ENCODE data around the gene TSPAN11. TPM values are rescaled to one million over a fixed set of nuclear protein-coding genes. Genes with fewer than 3 reads are reported as not detected.

TSPAN11 gene
- total and polyA plus RNA-seq, 2 experiments from 2014 or later = 5.2 to 9.6 TPM

- no peak overlapping the region for H3K4me2 ChIP-seq
- H4K20me1 ChIP-seq (ENCODE audit: insufficient read depth, poor library complexity, severe bottlenecking) = no peaks in the 10 kb centered on the region
- no peaks in the 10 kb centered on the region for H3K9me3 ChIP-seq (ENCODE audit: low read depth)
- peaks cover 6% of the 10 kb centered on the region for H3K4me1 ChIP-seq (ENCODE audit: insufficient read depth)
- H3K36me3 ChIP-seq (replicated peaks; ENCODE audit: insufficient read depth, low read depth) = no peaks in the 10 kb centered on the region
- H3K27me3 ChIP-seq = peaks cover 5% of the 10 kb centered on the region
- DNase-seq (ENCODE audit: low spot score) = no peak
- H3K9me2 ChIP-seq (replicated peaks; ENCODE audit: insufficient read depth) = no peaks in the 10 kb centered on the region
- no peak overlapping the region for H3K27ac ChIP-seq
- 71% methylated on average over 7 of the region's 7 CpGs for WGBS (ENCODE audit: low lambda C conversion rate, missing lambda C conversion rate)
- TF ChIP-seq EZH2phosphoT487 (IDR thresholded peaks at IDR 0.05; ENCODE audit: low read depth, severe bottlenecking, unreplicated experiment) (no peak), CTCF (IDR thresholded peaks at IDR 0.05; ENCODE audit: poor library complexity) (no peak), EZH2 (IDR thresholded peaks at IDR 0.05; ENCODE audit: borderline replicate concordance) (no peak)
- no peaks in the 10 kb centered on the region for H3K79me2 ChIP-seq
- no peak overlapping the region for H2AFZ ChIP-seq
- H3K4me3 ChIP-seq = no peak overlapping the region
Measured at GRCh38 chr12:30978639-30979038, 52.1 kb downstream of the TSPAN11 start.

DNA sequence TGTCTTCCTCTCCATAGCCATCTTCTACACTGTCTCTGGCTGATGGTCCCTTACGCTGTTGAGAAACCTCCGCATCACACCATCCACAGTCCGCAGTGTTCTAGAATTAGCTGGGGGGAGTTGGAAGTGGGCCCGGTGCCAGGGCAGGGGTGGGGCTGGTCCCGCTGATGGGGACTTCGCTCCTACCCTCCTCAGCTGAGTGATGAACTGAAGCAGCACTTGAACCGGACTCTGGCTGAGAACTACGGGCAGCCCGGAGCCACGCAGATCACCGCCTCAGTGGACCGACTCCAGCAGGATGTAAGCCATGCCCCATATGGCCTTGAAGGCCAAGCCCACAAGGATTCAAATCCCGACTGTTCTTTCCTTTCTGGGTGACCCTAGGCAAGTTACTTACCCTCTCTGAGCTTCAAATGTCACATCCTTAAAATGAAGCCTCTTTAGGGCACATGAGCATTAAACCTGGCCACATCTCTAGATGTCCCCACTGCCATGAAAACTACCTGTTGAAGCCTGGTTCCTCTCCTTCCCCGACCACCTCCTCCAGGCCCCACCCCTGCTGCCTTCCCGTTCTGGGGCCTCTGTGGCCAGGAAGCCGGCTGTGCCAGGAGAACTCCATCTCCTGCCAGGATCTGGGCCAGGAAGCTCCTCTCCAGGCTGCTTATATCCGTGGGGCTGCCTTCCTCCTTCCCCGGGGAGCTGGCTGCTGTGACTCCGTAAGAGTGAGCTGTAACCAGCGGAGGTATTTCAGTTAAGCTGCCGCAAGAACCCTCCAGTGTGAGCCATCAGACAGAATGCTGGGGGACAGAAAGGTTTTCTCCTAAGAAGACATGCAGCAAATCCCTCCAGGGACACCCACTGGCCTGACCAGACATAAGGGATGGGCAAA, 53.1 kb downstream of the TSPAN11 start:
- Histone ChIP-seq H3K9me3 (ENCODE audit: low read depth) (no peaks in the 10 kb centered on the region), H3K4me3 (no peak overlapping the region), H3K4me2 (no peak overlapping the region), H3K9me2 (replicated peaks; ENCODE audit: insufficient read depth) (no peaks in the 10 kb centered on the region), H3K79me2 (no peaks in the 10 kb centered on the region), H3K27me3 (no peaks in the 10 kb centered on the region), H3K36me3 (replicated peaks; ENCODE audit: insufficient read depth, low read depth) (no peaks in the 10 kb centered on the region), H3K27ac (no peak overlapping the region), H4K20me1 (ENCODE audit: insufficient read depth, poor library complexity, severe bottlenecking) (no peaks in the 10 kb centered on the region), H2AFZ (no peak overlapping the region), H3K4me1 (ENCODE audit: insufficient read depth) (peaks cover 6% of the 10 kb centered on the region)
- WGBS (ENCODE audit: low lambda C conversion rate, missing lambda C conversion rate) = 80% methylated on average over 21 of the region's 21 CpGs
- no peak for TF ChIP-seq CTCF (IDR thresholded peaks at IDR 0.05; ENCODE audit: poor library complexity)
- no peak for TF ChIP-seq EZH2phosphoT487 (IDR thresholded peaks at IDR 0.05; ENCODE audit: low read depth, severe bottlenecking, unreplicated experiment)
- no peak for TF ChIP-seq EZH2 (IDR thresholded peaks at IDR 0.05; ENCODE audit: borderline replicate concordance)
- no peak for DNase-seq (ENCODE audit: low spot score)

DNA sequence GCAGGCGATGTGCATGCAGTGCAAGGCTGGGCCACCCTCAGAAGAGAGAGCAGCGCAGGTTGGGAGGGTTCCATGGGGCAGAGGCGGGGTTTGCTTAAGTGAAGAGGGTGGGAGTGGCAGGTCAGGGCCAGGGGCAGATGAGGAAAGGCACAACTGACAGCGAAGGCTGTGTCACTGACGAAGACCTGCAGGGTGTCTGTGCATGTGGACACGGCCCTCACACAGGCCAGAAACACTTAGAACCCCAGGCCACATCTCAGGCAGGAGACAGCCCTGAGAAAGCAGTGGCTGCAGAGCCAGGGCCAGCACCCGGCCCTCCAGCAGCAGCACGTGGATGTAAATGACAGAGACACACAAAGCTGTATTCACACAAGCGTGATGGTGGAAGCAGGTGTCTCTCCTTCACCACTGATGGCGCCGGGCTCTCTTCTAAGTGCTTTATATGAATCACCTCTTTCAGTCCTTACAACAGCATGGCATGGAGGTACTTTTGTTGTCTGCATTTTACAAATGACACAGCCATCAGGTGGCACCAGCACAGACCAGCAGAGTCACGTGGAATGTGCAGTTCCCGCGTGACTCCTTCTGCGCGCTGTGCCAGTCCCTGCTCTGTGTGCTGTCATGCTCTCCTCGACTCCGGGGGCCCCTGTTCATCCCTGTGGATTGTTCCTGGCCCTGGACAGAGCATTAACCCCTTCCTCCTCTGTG, 54.6 kb downstream of the TSPAN11 start:
- Histone ChIP-seq H3K9me2 (replicated peaks; ENCODE audit: insufficient read depth) (no peaks in the 10 kb centered on the region), H3K4me1 (ENCODE audit: insufficient read depth) (peaks cover 6% of the 10 kb centered on the region), H3K4me2 (no peak overlapping the region), H3K4me3 (no peak overlapping the region), H4K20me1 (ENCODE audit: insufficient read depth, poor library complexity, severe bottlenecking) (no peaks in the 10 kb centered on the region), H3K79me2 (no peaks in the 10 kb centered on the region), H3K27me3 (no peaks in the 10 kb centered on the region), H2AFZ (no peak overlapping the region), H3K27ac (no peak overlapping the region), H3K9me3 (ENCODE audit: low read depth) (no peaks in the 10 kb centered on the region), H3K36me3 (replicated peaks; ENCODE audit: insufficient read depth, low read depth) (no peaks in the 10 kb centered on the region)
- DNase-seq (ENCODE audit: low spot score) = no peak
- 79% methylated on average over 18 of the region's 18 CpGs for WGBS (ENCODE audit: low lambda C conversion rate, missing lambda C conversion rate)
- no peak for TF ChIP-seq EZH2phosphoT487 (IDR thresholded peaks at IDR 0.05; ENCODE audit: low read depth, severe bottlenecking, unreplicated experiment)
- no peak for TF ChIP-seq CTCF (IDR thresholded peaks at IDR 0.05; ENCODE audit: poor library complexity)
- no peak for TF ChIP-seq EZH2 (IDR thresholded peaks at IDR 0.05; ENCODE audit: borderline replicate concordance)

Measured in hepatocyte (in vitro differentiated cells).